Coronary artery (tissue), 2 donors: ENCODE data around the gene SMARCA1.

Experiments used
- DNase-seq: peaks from one replicate; pipeline ENCODE4 v3.0.0-alpha.2; 2017; ENCODE audit warnings: low spot score
- H3K27ac ChIP-seq, 2 donors: fragments of 200-600 bp; sonication (generic); one replicate each; pipeline ENCODE4 v1.5.1; 2016 to 2019
- H3K4me3 ChIP-seq: fragments of 200-600 bp; sonication (generic); 2 replicates; pipeline ENCODE4 v1.5.1; 2016; ENCODE audit warnings: mild to moderate bottlenecking, moderate library complexity
- TF ChIP-seq, protein P1 (sequence below): fragments of 200-600 bp; sonication (generic); IDR thresholded peaks from one replicate; pipeline ENCODE4 v1.5.1; 2019; ENCODE audit warnings: antibody characterized with exemption

Gene SMARCA1

DNA sequence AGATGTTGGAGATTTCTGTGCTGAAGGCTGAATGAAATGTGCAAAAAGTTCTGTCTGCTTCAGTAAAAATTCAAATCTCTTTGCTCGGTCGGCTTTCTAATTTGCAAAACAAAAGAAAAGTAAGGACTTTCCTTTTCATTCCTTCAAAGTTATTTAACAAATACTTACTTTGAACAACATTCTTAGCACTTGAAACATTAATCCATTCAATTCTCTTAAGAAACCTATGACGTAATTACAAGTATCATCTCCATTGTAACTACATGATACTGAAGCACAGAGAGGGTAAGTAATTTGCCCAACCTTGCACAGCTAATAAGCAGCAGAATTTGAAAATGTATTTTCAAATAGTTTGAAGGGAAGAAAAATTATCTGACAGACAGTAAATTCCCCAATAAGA, 6.9 kb downstream of the SMARCA1 start:
- H3K27ac ChIP-seq: no peak overlapping the region
- TF ChIP-seq, protein P1, sequence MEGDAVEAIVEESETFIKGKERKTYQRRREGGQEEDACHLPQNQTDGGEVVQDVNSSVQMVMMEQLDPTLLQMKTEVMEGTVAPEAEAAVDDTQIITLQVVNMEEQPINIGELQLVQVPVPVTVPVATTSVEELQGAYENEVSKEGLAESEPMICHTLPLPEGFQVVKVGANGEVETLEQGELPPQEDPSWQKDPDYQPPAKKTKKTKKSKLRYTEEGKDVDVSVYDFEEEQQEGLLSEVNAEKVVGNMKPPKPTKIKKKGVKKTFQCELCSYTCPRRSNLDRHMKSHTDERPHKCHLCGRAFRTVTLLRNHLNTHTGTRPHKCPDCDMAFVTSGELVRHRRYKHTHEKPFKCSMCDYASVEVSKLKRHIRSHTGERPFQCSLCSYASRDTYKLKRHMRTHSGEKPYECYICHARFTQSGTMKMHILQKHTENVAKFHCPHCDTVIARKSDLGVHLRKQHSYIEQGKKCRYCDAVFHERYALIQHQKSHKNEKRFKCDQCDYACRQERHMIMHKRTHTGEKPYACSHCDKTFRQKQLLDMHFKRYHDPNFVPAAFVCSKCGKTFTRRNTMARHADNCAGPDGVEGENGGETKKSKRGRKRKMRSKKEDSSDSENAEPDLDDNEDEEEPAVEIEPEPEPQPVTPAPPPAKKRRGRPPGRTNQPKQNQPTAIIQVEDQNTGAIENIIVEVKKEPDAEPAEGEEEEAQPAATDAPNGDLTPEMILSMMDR: no peak

DNA sequence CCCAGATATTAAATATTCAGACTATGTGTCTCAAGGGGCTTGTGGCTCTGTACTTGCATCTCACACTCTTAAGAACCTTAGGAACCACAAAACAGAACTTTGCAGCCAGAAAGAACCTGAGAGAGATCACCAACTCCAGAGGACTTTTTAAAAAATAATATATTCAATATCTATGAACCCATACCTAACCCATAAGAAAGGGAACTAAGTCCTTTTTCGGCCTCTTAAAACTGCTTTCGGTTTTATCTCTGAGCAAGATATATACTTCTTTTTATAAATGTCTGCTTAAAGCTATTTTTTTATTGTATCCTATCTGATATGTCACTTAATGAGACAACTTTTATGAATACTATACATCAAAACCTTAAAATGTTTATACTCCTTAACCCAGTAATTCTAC, 10.9 kb downstream of the SMARCA1 start:
- Histone ChIP-seq H3K27ac (no peak overlapping the region), H3K4me3 (no peak overlapping the region)
- TF ChIP-seq, protein P1: no peak
- DNase-seq: no peak

More for the DNA sequence above, 6.9 kb downstream of the SMARCA1 start:
- DNase-seq: no peak
- H3K4me3 ChIP-seq: no peak overlapping the region

- TF ChIP-seq, protein P1: no peak
- Histone ChIP-seq H3K27ac (no peak overlapping the region), H3K4me3 (no peak overlapping the region)
- DNase-seq: no peak
These were observed 11.6 kb downstream of the SMARCA1 start for GRCh38 chrX:129511689-129512088.

DNA sequence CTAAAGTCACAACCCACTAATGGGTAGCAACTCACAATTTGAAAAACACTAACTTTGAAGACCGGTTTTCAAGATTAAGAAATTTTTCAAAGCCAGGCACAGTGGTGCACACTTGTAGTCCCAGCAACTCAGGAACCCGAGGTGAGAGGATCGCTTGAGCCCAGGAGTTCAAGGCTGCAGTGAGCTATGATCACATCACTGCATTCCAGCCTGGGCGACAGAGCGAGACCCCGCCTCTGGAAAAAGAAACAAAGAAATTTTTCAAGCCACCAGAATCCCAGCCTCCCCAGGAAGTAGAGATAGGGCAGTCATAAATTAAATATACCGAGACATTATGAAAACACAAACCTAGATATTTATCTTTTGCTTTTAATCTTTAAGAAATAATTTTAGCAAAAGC, 13.0 kb downstream of the SMARCA1 start:
- H3K4me3 ChIP-seq: no peak overlapping the region
- TF ChIP-seq, protein P1: no peak
- no peak for DNase-seq

GRCh38 chrX:129497146-129497843, 26.0 kb downstream of the SMARCA1 start:
- H3K27ac ChIP-seq: no peak overlapping the region
- no peak overlapping the region for H3K4me3 ChIP-seq
- DNase-seq: no peak
- TF ChIP-seq, protein P1: no peak

More for the DNA sequence above, 13.0 kb downstream of the SMARCA1 start:
- no peak overlapping the region for H3K27ac ChIP-seq

- TF ChIP-seq, protein P1: no peak
- Histone ChIP-seq H3K27ac (no peak overlapping the region), H3K4me3 (no peak overlapping the region)
- no peak for DNase-seq
These were observed 26.7 kb downstream of the SMARCA1 start for GRCh38 chrX:129496625-129497024.

GRCh38 chrX:129495900-129496299, 27.4 kb downstream of the SMARCA1 start:
- Histone ChIP-seq H3K27ac (no peak overlapping the region), H3K4me3 (no peak overlapping the region)
- no peak for DNase-seq
- TF ChIP-seq, protein P1: no peak
